T-helper 1 cell (primary cell): ENCODE results near the gene WDR5B.

Experiments
- DNase-seq, 5 donors: peaks; one replicate each; pipeline ENCODE4 v3.0.0-alpha.2; 2012 to 2020

Gene WDR5B

DNA sequence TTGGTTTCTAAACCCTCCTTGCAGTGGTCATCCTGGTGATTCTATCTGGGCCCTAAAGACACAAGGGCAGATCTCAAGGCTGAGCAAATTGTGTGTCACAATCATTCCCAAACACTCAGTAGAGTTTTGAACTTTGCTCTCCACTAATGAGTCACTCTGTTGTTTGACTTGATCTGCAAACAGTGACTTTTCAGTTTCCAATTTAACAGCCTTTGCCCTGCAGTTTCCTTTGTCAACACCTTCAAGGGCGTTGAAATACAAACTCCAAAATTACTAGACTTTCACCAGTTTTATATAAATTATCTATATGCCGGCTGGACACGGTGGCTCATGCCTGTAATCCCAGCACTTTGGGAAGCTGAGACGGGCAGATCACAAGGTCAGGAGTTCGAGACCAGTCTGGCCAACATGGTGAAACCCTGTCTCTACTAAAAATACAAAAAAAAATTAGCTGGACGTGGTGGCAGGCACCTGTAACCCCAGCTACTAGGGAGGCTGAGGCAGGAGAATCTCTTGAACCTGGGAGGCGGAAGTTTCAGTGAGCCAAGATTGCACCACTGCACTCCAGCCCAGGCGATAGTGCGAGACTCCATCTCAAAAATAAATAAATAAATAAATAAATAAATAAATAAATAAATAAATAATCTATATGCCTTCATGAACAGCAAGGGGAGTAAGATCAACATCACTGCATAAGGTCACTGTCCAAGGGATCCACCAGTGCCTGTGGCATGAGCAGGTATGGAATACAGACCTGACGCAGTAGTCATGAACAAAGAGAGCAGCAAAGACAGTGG, 50.1 kb downstream of the WDR5B start:
- DNase-seq: peak in 1 of 5 donors; percentile 72

DNA sequence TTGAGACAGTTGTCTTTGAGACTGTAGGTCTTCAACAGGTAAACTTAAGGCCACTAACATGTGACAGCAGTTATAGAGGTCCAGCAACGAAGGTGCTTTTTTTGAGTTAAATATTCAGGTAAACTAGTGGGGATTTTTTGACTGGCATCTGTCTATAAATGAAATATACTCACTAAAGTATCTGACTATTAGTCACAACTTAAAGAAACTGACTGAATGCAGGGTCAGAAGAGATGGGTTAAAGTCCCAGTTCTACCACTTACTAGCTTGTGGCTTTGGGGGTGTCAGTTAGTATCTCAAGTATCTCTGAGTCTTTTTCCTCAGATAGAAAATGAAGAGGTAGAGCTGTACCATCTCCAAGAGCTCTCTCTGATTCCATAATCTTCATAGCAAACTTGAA, 50.8 kb downstream of the WDR5B start:
- DNase-seq: peak in 1 of 5 donors; percentile 28

DNA sequence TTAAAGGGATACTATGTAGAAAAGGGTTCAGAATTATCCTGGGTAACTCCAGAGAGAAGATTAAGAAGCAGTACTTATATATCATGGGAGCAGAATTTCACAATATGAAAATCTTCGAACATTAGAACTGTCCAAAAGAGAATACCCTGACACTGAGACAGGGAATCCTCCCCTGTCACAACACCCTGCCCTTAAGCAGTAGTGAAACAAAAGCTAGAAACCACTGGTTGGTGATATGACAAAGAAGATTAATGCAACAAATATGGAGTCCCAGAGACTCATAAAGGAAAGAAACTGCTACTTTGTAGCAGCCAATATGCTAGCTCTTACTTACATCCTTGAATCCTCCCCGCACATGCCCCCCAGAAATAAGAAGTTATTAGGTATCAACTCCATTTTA, 51.4 kb downstream of the WDR5B start:
- peak in 1 of 5 donors; percentile 18 for DNase-seq
